Testis (tissue), 3 donors: ENCODE measurements around the gene PTTG2. TPM values are rescaled to one million over a fixed set of nuclear protein-coding genes. Genes with fewer than 3 reads are reported as not detected.
A peak's percentile ranks its signal among the peaks of the same experiment; 100 is the strongest.

Experiments
- DNase-seq: peaks from one replicate; pipeline ENCODE4 v3.0.0-alpha.2; 2019
- H3K27ac ChIP-seq, 2 donors: fragments of 200-600 bp; sonication (generic); one replicate each; pipeline ENCODE4 v1.5.1; 2019
- H3K27me3 ChIP-seq: fragments of 200-600 bp; sonication (generic); one replicate; pipeline ENCODE4 v1.5.1; 2019
- H3K36me3 ChIP-seq: fragments of 200-600 bp; sonication (generic); one replicate; pipeline ENCODE4 v1.5.1; 2017; ENCODE audit warnings: low read depth; ENCODE audit errors: missing control alignments
- H3K4me1 ChIP-seq: fragments of 200-600 bp; sonication (generic); one replicate; pipeline ENCODE4 v1.5.1; 2019
- H3K4me3 ChIP-seq, 2 donors: fragments of 200-600 bp; sonication (generic); one replicate each; pipeline ENCODE4 v1.5.1; 2017 to 2019
- H3K9me3 ChIP-seq: fragments of 200-600 bp; sonication (generic); one replicate; pipeline ENCODE4 v1.5.1; 2017
- CTCF ChIP-seq, 3 experiments: fragments of 450-650 bp in 2 of 3; fragments of 200-600 bp in 1 of 3; sonication (generic) in 1 of 3; IDR thresholded peaks; one replicate each; pipeline ENCODE4 v1.5.1; 2016 to 2019; ENCODE audit warnings: antibody characterized with exemption in 3 of 3, mild to moderate bottlenecking in 2 of 3, moderate library complexity in 1 of 3
- POLR2A ChIP-seq: fragments of 450-650 bp; IDR thresholded peaks from one replicate; pipeline ENCODE4 v1.6.1; 2017; ENCODE audit warnings: antibody characterized with exemption, mild to moderate bottlenecking, moderate library complexity
- WGBS, 2 donors: methylation state at CpG; one replicate each; pipeline ENCODE4 v1.1.5; 2018; 5-methylcytosine and 5-hydroxymethylcytosine counted together
- intact Hi-C: fragments of 100-400 bp; cut with DNase I; formaldehyde crosslinking; loops from one replicate; pipeline ENCODE4 v1.15.1; 2023; ENCODE audit warnings: low total_unique reads
- polyA plus RNA-seq: library from polyadenylated mRNA; stranded (reverse); fragments of 350-450 nt; fragmentation: Illumina TruSeq; extraction: RNeasy Lipid Tissue Mini Kit (QIAGEN cat#74804); gene quantifications from one replicate; pipeline ENCODE4 v1.2.3, GENCODE V29; 2014; ENCODE audit warnings: low read depth, low replicate concordance; ENCODE audit not compliant: insufficient read depth
- total RNA-seq, 2 donors: library from RNA; depleted of rRNA; stranded (reverse); fragments of >200 nt; gene quantifications; one replicate each; pipeline ENCODE4 v1.2.3, GENCODE V29; 2016

Gene PTTG2
- total and polyA plus RNA-seq, 3 donors from 2014 or later = 0.50 TPM; not detected in 2

DNA sequence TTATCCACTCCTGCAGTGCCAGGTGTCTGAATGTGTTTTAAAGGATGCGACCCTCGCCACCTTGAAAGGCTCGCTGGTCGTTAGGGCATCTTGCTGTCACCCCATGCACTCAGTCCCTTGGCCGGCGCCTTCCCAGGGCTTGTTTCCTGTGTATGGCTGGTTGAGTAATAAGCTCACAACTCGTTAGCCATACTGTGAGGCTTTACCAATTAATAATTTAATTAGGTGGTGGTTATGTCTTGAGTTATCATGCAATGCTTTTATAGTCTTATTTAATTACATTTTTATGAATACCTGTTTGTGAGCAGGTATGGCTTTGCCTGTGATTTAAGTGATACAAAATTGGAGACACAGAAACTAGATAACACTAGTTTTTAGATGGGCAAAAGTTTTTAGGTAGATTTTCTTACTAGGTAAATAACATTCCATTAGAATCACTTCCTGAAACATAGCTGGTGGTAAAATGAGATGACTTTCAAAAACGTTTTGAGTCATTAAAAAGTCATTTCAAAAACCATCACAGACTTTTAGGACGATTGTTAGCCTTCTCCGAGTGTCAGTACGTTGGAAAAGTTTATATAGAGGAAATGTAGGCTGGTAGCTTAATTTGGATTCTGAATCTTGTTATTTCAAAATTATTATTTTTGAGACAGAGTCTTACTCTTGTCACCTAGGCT, 18.2 kb downstream of the PTTG2 start:
- intact Hi-C loops = no loop called here
- 28 to 36% methylated on average over 11 of the region's 11 CpGs for WGBS, 2 donors

DNA sequence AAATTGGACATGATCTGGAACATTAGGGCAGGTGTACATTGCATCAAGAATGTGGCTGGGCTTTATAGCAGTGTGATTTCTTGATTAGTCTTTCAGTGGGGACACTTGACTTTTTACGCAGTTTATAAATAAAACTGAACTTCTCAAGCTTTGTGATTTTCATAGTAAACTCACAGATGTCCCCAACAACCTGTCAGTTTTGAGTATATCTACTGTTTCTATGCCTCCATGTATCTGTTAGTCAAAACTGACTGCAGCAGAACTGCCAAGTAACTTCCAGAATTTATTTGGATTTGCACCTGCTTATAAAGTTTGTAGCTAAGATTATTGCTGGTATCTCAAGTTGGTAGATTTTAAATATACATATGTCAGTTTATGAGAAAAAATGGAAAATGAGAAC, 20.0 kb downstream of the PTTG2 start:
- Histone ChIP-seq H3K9me3 (no peaks in the 10 kb centered on the region), H3K4me3 (no peak overlapping the region), H3K27ac (no peak overlapping the region), H3K36me3 (no peaks in the 10 kb centered on the region), H3K27me3 (no peaks in the 10 kb centered on the region), H3K4me1 (peaks cover 4% of the 10 kb centered on the region)
- TF ChIP-seq POLR2A (no peak), CTCF (IDR thresholded peaks at IDR 0.05) (no peak)
- intact Hi-C loops = no loop called here
- no peak for DNase-seq
- WGBS, 2 donors = 88 to 92% methylated on average over 1 of the region's 1 CpG

More for the DNA sequence above, 18.2 kb downstream of the PTTG2 start:
- no peaks in the 10 kb centered on the region for H3K9me3 ChIP-seq
- H3K27ac ChIP-seq = peak overlapping the region in 1 of 2 donors; percentile 94
- no peak for TF ChIP-seq POLR2A
- no peak for TF ChIP-seq CTCF (IDR thresholded peaks at IDR 0.05)
- peak overlapping the region; percentile 84 to 86 for H3K4me3 ChIP-seq
- H3K36me3 ChIP-seq = no peaks in the 10 kb centered on the region
- peaks cover 4% of the 10 kb centered on the region for H3K4me1 ChIP-seq
- H3K27me3 ChIP-seq = no peaks in the 10 kb centered on the region
- no peak for DNase-seq

GRCh38 chr4:37981425-37981824, 21.2 kb downstream of the PTTG2 start:
- Histone ChIP-seq H3K27ac (no peak overlapping the region), H3K9me3 (no peaks in the 10 kb centered on the region), H3K4me3 (no peak overlapping the region), H3K36me3 (no peaks in the 10 kb centered on the region), H3K27me3 (no peaks in the 10 kb centered on the region), H3K4me1 (peaks cover 4% of the 10 kb centered on the region)
- 80 to 87% methylated on average over 4 of the region's 4 CpGs for WGBS, 2 donors
- no peak for DNase-seq
- intact Hi-C loops = no loop called here
- TF ChIP-seq CTCF (IDR thresholded peaks at IDR 0.05) (no peak), POLR2A (no peak)

DNA sequence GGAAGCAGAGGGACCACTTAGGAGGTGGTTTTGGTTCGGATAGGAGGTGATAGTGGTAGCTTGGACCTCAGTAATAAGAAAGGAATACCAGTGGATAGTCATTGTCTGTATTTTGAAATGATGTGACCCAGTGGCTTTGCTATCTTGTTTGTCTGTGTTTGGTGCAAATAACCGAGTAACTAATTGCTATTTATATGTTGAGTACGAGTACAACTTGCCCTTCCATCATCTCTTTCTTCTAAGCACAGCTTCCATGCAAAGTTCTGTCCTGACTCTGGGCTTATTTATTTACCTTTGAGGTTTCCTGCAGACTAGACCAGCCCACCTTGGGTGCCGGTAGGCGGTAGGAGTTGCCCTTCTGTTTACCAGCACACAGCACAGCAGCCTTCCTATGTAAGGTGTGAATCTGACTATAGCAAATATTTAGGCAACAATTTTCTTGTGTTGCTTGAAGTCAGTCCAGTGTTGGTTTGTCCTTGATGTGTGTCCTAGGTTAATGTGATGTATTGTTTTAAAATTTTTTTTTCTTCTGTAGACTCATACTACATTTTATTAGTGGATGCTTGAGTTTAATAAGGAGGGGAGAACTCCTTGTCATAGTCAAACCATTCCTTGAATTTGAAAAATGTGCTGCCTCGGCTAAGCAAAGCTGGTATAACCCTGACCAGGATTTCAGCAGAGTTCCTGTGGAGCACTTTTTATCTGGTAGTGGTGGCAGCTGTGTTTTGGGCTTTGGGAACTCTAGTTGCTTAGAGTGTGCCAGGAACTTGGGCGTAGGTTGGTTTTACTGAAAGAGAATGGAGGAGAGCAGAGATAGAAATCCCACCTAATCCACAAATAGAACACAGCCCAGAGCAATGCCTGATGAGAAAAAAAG, 21.9 kb downstream of the PTTG2 start:
- no peaks in the 10 kb centered on the region for H3K36me3 ChIP-seq
- no peak for DNase-seq
- 75 to 81% methylated on average over 7 of the region's 7 CpGs for WGBS, 2 donors
- no peaks in the 10 kb centered on the region for H3K27me3 ChIP-seq
- no peak overlapping the region for H3K27ac ChIP-seq
- intact Hi-C loops = no loop called here
- H3K4me3 ChIP-seq = no peak overlapping the region
- TF ChIP-seq POLR2A (no peak), CTCF (IDR thresholded peaks at IDR 0.05) (no peak)
- H3K4me1 ChIP-seq = peaks cover 4% of the 10 kb centered on the region
- no peaks in the 10 kb centered on the region for H3K9me3 ChIP-seq
